Activated CD8-positive, alpha-beta memory T cell treated with anti-CD3 and anti-CD28 coated beads for 1 hour (primary cell): ENCODE measurements around the gene CACNA2D2.

Experiments used
- DNase-seq, 2 donors: peaks; one replicate each; pipeline ENCODE4 v3.0.0-alpha.2; 2020; ENCODE audit warnings: low read depth in 1 of 2; ENCODE audit errors: extremely low read depth in 1 of 2

Gene CACNA2D2

DNA sequence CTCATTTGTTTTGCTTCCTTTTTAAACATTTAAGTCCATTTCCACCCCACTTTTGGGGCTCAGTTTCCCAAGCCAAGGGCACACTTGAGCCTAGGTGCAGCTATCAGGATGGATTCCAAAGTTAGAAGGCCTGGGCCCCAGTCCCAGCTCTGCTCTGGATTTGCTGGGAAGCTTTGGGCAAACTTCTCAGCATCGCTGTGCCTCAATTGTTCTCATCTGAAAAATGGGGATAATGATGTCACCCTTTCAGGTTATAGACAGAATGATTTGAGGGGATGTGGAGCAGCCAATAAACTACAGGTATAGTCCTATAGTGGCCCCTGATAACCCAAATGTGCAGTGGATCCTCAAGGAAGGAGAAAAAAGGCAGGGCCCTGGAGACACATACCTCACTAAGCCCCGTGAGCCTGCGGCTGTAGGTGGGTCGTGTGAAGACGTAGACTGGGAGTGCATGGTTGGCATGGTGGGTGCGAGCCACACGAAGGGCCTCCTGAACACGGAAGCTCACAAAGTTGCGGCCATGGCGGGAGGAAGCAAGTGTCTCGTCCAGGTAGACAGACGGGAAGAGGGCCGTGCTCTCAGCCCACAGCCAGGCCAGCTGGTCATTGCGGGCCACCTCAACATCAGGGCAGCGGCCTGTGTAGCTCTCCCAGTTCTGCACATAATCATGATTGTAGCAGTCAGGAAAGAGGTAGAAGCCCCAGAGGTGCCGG is 184.1 kb downstream of the CACNA2D2 start:
- DNase-seq = no peak

DNA sequence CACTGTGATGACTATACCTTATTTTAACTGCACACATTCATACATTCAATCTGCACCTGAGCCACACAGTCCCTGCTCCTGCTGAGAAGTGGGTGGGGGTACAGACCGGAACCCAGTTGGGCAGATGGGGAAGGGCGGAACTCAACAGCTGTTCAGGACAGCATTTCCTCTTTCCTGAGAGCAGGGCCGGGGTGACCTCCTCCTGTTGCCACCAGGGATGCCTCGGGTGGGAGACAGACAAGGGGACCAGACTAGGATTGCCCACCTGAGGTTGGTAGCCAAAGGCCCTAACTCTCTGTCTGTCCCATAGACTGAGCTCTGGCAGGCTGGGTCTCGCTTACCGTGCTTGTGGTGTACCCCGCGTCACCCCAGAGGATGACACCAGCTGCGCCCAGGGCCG is 184.8 kb downstream of the CACNA2D2 start:
- no peak for DNase-seq

DNA sequence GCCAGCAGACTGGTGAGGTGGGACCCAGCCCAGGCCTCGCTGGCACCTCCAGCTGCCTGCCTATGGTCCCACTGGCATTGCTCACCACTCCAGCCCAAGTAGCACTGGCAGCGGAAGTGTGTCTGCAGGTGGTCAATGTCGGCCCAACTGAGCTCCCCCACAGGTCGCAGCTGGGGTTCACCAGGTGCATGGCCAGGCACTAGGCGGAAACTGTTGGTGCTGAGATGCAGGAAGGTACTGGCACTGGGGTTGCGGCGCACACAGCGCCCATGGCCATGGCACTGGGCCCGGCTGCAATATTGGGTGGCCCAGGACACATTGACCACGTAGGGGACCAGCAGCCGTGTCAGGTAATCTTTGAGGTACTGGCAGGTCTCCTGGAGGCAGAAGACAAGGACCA is 185.3 kb downstream of the CACNA2D2 start:
- no peak for DNase-seq

GRCh38 chr3:50317300-50317699 is 186.1 kb downstream of the CACNA2D2 start:
- no peak for DNase-seq

DNA sequence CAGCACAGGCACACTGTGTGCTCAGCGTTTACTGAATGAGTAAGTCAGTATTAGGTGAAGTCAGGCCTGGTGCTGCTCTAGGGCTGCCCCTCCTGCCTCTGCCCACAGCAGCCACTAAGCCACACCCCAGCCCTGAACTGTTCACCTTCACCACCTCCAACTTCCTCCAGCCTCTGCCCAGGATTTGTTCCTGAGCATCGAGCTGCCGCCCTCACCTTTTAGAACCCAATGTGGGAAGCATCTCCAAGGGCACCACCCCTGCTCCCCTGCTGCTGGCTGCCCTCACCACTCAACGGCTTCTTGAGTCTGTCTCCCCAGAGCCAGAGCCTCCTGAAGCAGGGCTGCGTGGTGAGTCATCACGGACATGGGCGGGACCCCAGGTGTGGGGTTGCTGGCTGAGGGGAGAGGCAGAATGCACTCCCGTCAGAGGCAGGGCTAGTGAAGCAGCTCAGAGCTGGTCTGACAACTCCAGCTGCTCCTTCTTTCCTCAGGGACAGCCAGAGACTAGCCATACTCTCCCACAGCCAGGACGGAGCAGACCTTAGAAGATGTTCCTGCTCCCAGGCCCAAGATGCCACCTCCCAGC is 186.7 kb downstream of the CACNA2D2 start:
- peak; percentile 57 to 61 for DNase-seq

GRCh38 chr3:50314816-50315215 is 188.6 kb downstream of the CACNA2D2 start:
- DNase-seq = no peak

- DNase-seq = no peak
Measured at GRCh38 chr3:50314342-50314741, 189.1 kb downstream of the CACNA2D2 start.
